H7 (cell line): ENCODE measurements around the gene LY6G5B. TPM values are rescaled to one million over a fixed set of nuclear protein-coding genes. Genes with fewer than 3 reads are reported as not detected.

Experiments used
- DNase-seq: peaks from one replicate; pipeline ENCODE4 v3.0.0; 2012
- H3K27me3 ChIP-seq: 2 replicates; pipeline ENCODE4 v1.6.0; 2011; ENCODE audit warnings: mild to moderate bottlenecking, low read length; ENCODE audit not compliant: control insufficient read depth, insufficient read depth
- H3K36me3 ChIP-seq: replicated peaks from 2 replicates; pipeline ENCODE4 v1.5.1; 2011; ENCODE audit warnings: low read length; ENCODE audit not compliant: control insufficient read depth, insufficient read depth
- H3K4me3 ChIP-seq: 2 replicates; pipeline ENCODE4 v1.5.1; 2011; ENCODE audit warnings: low read depth, mild to moderate bottlenecking, control low read depth, low read length, moderate library complexity; ENCODE audit not compliant: insufficient read depth
- total RNA-seq: library from RNA; depleted of rRNA; stranded (reverse); fragments of >200 nt; shearing (Covaris generic); gene quantifications from 2 replicates; pipeline ENCODE4 v1.2.3, GENCODE V29; 2014

Gene LY6G5B
- total RNA-seq, 1 experiment from 2014 or later: 2.9 TPM

DNA sequence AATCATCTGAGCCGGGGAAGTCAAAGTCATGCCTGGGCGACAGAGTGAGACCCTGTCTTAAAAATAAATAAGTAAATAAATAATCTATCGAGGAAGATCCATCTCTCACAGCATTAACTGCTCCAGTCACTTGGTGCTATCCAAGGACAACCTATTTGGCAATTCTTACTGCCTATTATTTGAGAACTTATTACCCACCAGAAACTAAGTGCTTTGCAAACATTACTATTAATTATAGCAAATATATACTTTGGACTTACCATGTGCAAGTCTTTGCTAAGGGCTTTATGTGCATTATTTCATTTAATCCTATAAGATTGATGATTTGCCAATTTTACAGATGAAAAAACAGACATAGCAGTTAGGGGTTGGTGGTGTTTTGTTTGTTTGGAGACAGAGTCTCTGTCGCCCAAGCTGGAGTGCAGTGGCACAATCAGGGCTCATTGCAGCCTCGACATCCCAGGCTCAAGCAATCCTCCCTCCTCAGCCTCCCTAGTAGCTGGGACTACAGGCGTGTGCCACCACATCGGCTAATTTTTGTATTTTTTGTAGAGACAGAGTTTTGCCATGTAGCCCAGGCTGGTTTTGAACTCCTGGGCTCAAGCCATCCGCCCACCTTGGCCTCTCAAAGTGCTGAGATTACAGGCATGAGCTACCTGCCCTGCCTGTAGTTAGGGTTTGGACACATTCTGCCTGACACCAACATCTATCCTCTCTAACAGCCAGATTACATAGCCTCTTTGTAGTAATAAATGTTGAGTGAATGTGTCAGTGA lies 15.0 kb upstream of the LY6G5B start:
- no peaks in the 10 kb centered on the region; the same call in none of the 2 replicates for H3K36me3 ChIP-seq
- H3K27me3 ChIP-seq: no peaks in the 10 kb centered on the region
- H3K4me3 ChIP-seq: no peak overlapping the region
- no peak for DNase-seq

DNA sequence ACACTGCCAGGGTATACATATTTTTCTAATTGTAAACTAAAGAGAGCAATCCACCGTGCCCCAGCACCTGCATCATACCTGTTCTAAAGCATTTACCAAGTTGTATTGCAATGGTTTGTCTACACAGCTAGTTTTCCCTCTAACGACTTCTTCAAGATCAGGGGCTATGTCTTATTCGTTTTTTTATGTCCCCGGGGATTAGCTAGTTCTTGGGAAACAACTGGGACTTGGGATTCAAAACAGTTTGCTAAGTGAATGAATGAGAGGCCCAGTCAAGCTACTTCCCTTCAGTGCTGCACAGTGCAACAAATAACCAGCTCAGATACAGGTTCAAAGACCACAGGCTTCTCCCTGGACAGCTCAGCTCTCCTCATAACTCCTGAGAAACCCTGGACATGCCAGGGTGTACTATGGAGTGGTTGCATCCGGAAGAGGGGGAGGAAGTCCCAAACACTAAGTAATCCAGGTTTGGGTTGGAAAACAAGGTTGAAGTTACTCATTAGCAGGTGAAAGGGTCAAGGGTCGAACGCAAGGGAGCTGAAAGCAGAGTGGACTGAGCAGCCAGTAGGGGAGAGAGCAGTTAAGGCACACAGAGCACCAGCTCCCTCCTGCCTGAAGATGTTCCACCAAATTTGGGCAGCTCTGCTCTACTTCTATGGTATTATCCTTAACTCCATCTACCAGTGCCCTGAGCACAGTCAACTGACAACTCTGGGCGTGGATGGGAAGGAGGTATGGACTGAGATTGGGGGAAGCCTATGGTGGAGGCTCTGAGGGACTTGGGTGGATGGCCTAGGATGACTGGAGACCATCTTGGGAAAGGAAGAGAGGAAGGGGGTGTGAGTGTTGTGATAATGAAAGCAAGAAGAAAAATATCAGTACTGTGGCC lies 14.2 kb upstream of the LY6G5B start, which contains the start of gene APOM:
Gene APOM (plus strand): TSS at position 546 of the 889 bp plus-strand sequence. CDS start 73 bp downstream, at position 619.
- no peak for DNase-seq
- H3K27me3 ChIP-seq: no peaks in the 10 kb centered on the region
- H3K4me3 ChIP-seq: no peak within 1 kb of the TSS
- no peaks in the 10 kb centered on the region; the same call in none of the 2 replicates for H3K36me3 ChIP-seq

DNA sequence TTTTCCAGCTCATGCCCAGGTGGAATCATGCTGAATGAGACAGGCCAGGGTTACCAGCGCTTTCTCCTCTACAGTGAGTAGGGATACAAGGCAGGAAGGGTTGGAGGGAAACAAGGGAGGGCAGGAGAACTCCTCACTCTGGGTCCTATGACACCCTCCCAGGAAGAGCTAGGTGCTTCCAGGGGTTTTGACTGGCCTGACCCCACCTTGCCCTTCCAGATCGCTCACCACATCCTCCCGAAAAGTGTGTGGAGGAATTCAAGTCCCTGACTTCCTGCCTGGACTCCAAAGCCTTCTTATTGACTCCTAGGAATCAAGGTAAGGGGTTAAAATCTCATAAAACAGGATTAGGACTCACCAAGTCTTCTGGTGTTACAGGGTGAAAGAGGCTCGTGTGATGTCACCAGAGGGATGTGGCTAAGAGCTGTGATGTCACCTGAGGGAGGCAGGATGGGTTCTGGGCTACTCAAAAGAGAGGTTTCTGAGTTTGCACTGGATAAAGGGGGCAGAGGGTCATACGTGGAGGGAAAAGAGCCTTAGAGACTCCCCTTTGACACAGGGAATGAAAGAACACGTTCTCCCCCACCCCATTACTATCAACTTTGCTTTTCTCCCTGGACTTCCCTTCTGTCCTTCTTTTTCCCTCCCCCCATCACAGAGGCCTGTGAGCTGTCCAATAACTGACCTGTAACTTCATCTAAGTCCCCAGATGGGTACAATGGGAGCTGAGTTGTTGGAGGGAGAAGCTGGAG lies 12.2 kb upstream of the LY6G5B start:
- no peak overlapping the region for H3K4me3 ChIP-seq
- H3K36me3 ChIP-seq: peaks cover 3% of the 10 kb centered on the region
- no peak for DNase-seq
- no peaks in the 10 kb centered on the region for H3K27me3 ChIP-seq

DNA sequence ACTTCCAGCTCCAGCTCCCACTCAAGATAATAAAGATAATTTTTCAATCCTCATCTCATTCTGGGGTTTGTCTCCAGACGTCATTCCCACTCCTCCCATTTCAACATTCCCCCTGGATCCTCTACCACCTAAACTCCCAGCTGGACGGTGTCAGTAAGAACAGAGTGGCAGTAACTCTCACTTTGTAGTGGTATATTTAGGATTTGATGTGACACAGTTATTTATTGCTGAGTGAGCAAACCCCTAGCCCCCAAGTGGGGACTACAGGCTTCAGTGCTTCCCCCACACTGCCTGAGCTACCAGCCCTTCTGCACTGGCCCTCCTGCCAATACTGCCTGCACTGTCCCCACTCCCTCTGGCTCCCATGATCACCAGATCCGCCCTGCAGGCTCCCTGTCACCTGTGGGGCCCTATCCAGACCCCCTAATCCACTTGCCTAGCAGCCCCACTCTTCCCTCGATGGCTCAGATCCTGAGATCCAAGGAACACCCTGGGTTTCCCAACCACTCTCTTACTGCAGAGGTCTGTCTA lies 11.6 kb upstream of the LY6G5B start:
- Histone ChIP-seq H3K4me3 (no peak overlapping the region), H3K36me3 (peaks cover 5% of the 10 kb centered on the region), H3K27me3 (no peaks in the 10 kb centered on the region)
- DNase-seq: no peak

DNA sequence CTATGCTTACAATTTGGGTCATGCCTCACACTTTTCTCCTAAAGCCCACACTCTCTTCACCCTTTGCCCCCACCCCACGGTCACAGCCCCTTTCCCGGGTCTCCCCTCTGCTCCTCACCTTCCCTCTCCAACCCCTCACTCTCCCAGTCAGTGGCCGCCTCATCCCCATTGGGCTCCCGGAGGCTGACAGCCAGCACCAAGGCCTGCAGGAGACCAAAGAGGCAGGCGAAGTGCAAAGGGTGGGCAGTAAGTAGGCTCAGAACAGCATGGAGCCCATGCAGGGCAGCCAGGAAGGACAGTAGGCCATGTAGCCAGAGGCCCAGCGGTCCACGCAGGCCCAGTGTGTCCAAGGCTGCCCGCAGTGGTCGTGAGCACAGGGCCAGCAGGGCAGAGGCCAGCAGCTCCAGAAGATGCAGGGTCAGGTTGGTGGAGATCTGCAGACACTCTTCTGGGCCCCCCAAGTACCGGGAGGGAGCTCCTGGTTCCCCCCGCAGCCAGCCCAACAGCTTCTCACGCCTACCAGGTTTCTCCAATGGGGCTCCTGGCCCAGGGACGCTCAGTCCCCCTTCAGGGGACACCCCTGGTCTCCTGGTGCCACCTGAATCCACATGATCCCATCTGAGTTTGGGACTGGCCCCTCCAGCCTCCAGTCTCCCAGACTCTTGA lies 10.7 kb upstream of the LY6G5B start:
- Histone ChIP-seq H3K27me3 (no peaks in the 10 kb centered on the region), H3K4me3 (no peak overlapping the region), H3K36me3 (peaks cover 8% of the 10 kb centered on the region)
- no peak for DNase-seq

DNA sequence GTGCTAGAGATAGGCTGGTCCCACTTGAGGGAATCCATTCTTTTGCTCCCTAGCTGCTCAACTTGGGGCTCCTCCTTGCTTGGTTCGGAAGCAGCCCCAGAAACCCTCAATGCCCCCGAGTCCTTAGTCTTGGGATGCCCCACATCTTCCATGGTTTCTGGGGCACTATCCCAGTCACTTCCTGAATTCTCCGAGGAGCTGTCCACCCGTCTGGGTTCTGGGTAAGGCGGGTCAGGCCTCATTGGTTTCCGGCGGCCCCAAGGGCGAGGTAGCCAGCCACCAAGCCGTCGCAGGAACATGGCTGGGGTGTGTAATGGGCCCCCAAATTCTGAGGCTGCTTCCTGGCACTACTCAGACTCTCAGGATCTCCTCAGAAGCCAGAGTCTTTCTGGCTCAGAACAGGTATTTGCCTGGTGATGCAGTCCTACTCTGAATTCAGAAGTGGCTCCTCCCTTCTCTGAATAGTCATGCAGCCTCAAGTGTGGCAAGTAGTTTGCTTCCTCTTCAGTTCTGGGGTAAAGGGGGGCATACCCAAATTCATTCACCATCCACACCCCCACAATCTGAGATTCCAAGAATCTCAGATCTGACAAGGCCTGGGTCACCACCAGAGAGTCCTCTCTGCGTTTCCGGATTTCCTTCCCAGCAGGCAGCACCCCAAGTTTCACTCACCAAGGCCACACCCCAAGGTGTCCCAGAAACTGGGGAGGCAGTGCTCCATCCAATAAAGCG lies 10.0 kb upstream of the LY6G5B start:
- peak; percentile 70 for DNase-seq
- H3K4me3 ChIP-seq: peak overlapping the region; percentile 86
- H3K27me3 ChIP-seq: no peaks in the 10 kb centered on the region
- peaks cover 8% of the 10 kb centered on the region for H3K36me3 ChIP-seq

DNA sequence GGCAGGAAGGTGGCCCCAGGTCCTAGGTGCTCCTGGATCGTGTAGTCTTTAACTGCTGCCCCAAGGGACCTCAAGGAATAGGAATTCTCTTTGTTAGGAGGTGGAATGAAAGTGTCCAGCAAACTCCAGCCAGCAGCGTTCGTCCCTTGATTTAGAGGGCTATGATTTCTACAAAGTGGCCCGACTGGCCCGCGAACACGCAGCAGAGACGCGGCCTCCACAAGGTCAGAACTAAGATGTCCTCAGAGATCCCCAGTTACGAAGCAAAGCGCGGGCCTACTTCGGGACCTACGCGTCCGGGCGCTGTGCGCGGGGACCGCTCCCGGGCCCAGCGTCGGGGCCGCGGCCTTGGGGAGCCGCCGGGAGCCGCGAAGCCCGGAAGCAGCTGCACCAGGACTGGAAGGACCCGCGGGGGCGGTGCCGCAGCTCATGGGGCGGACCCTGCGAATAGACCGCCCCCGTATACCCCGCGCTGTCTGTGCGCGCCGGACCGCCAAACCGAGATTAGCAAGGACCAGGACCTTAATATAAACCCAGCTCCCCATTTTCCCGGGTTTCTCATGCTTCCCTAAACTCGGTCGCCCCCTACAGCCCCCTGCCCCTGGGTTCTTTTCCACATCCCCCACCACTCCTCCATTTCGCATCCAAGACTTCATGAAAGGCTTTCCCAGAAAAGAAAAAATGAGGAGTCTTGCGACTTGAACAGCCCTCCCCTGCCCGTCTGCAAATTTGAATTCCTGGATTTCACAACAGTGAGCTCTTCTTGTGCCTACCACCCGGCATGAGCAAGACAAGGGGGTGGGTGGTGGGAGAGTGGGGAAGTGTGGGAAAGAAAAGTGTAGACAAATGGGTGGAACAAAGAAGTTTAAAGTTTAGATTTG lies 9.2 kb upstream of the LY6G5B start, which contains the start of gene C6orf47:
Gene C6orf47 (minus strand): TSS at position 398 of the 881 bp plus-strand sequence. CDS start 831 bp downstream, outside the sequence.
- DNase-seq: peak; percentile 97
- peak within 1 kb of the TSS; percentile 86 for H3K4me3 ChIP-seq
- no peaks in the 10 kb centered on the region for H3K27me3 ChIP-seq
- peaks cover 8% of the 10 kb centered on the region for H3K36me3 ChIP-seq

DNA sequence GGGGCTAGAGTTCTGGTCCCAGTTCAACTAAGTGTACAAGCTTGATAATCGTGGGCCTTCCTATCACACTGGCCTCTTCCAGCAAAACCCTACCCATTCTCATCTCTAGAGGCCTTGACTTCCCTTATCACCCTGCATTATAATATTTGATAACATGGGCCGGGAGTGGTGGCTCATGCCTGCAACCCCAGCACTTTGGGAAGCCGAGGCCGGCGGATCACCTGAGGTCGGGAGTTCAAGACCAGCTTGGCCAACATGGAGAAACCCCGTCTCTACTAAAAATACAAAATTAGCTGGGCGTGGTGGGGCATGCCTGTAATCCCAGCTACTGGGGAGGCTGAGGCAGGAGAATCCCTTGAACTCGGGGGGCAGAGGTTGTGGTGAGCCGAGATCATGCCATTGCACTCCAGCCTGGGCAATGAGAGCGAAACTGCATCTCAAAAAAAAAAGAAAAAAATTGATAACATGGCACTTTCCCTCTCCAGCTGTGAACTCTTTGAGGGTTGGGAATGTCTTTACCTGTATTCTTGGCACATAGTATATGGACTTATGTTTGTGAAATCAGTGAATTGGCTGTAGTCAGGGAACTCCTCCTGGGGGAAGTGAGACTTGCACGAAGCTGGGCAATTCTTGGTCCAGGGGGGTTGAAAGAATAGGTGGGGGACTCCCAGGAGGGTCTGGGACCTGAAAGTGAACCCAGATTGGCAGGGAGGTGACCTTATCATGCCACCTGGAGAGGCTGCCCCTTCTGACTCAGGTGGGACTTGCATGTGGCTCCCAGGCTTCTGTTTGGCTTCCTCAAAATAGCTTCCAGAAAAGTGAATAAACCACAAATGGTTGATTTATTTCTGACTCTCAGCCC lies 8.3 kb upstream of the LY6G5B start:
- no peak for DNase-seq
- H3K36me3 ChIP-seq: peaks cover 8% of the 10 kb centered on the region
- H3K27me3 ChIP-seq: no peaks in the 10 kb centered on the region
- no peak overlapping the region for H3K4me3 ChIP-seq

DNA sequence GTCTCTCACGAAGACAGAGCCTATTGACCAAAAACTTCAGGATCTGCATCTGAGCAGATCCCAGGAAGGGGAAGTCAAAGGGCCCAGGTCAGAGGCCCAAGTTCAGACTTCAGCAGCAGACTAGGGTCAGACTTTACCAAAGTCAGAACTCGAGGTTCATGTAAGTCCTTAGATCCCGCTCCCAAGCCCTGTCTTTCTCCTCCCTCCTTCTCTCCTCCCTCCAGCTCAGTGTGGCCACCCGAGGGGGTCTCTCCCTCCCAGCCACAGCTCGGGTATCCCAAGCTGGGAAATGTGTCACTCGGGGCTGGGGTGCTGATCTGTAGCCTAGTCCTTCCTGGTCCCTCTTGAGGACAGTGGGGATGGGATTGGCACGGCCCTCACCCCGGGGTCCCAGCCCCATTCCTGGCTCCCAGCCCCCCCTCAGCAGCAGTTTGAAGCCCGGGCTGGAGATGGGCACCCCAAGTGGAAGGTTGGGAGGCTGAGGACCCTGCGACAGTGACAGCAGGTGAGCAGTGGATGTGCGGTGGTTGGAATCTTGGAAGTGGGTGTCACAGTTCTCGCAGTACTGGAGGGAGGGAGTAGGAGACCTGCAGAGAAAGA lies 7.6 kb upstream of the LY6G5B start:
- DNase-seq: no peak
- Histone ChIP-seq H3K27me3 (no peaks in the 10 kb centered on the region), H3K4me3 (no peak overlapping the region), H3K36me3 (peaks cover 10% of the 10 kb centered on the region)

DNA sequence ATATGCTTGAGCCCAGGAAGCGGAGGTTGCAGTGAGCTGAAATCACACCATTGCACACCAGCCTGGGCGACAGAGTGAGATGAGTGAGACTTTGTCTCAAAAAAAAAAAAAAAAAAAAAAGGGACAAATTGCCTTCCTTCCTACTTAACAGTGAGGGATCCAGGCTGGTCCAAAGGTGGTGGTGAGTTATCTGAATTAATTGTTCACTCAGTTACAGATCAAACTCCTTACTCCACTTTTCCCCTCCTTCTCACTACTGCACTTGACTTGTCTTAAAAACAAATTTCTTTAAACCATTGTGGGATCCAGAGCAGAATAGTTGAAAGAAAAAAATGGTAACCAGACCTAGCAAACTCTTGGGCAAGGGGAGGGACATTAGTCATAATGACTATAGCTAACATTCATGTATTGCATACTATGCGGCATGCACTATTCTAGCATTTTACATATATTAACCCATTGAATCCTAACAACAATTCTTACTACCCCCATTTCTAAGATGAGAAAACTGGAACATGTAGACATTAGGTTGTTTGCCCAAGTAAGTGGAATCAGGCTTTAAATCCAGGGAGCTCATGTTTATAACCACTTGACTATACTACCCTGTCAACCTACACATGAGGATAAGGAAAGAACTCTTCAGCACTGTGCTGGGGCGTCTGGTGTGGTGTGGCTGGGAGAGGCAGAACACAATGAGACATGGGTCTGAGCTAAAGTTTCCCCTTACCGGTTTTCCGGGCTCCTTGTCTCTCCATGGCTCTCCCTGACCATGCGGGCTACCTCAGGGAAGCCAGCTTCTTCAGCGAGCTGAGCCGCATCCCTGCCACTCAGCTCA lies 6.4 kb upstream of the LY6G5B start:
- Histone ChIP-seq H3K4me3 (peak overlapping the region; percentile 94; the same call in 1 of the 2 replicates), H3K36me3 (peaks cover 20% of the 10 kb centered on the region), H3K27me3 (no peaks in the 10 kb centered on the region)
- no peak for DNase-seq
